Activated naive CD4-positive, alpha-beta T cell treated with anti-CD3 and anti-CD28 coated beads, Interleukin-2, amount 50 U/mL, for 16 hours (primary cell): ENCODE measurements around the gene PITPNM2.

Experiments
- DNase-seq: peaks from one replicate; pipeline ENCODE4 v3.0.0-alpha.2; 2020

PITPNM2 gene

GRCh38 chr12:123150744-123151456 lies at the start of gene PITPNM2:
TSS of gene PITPNM2 (minus strand) at chr12:123151090. CDS start at chr12:123034590, 116,500 bp downstream.
- DNase-seq: peak; percentile 72

- DNase-seq: peak; percentile 17
These were observed 49.5 kb upstream of the PITPNM2 start for GRCh38 chr12:123200414-123200813.

GRCh38 chr12:123199936-123200335 lies 49.0 kb upstream of the PITPNM2 start:
- no peak for DNase-seq

GRCh38 chr12:123187637-123188036 lies 36.7 kb upstream of the PITPNM2 start:
- no peak for DNase-seq

GRCh38 chr12:123180171-123180570 lies 29.3 kb upstream of the PITPNM2 start:
- DNase-seq: no peak

- no peak for DNase-seq
These were observed 21.1 kb upstream of the PITPNM2 start for GRCh38 chr12:123171967-123172366.

GRCh38 chr12:123167329-123167728 lies 16.4 kb upstream of the PITPNM2 start:
- no peak for DNase-seq

- DNase-seq: no peak
These were observed 14.6 kb upstream of the PITPNM2 start for GRCh38 chr12:123165537-123165936.

- no peak for DNase-seq
These were observed 13.9 kb upstream of the PITPNM2 start for GRCh38 chr12:123164710-123165261.

- DNase-seq: no peak
These were observed 13.3 kb upstream of the PITPNM2 start for GRCh38 chr12:123164222-123164621.

- DNase-seq: no peak
These were observed 12.3 kb upstream of the PITPNM2 start for GRCh38 chr12:123163227-123163626.

GRCh38 chr12:123160801-123161487 lies 10.1 kb upstream of the PITPNM2 start:
- no peak for DNase-seq

- DNase-seq: no peak
These were observed 3.0 kb upstream of the PITPNM2 start for GRCh38 chr12:123153906-123154305.

- DNase-seq: no peak
These were observed 1.9 kb upstream of the PITPNM2 start for GRCh38 chr12:123152833-123153232.

GRCh38 chr12:123151457-123152454 lies 866 bp upstream of the PITPNM2 start:
- no peak for DNase-seq

- peak; percentile 33 for DNase-seq
These were observed 581 bp downstream of the PITPNM2 start for GRCh38 chr12:123150275-123150743.

GRCh38 chr12:123149501-123150274 lies 1.2 kb downstream of the PITPNM2 start:
- no peak for DNase-seq

- DNase-seq: no peak
These were observed 1.8 kb downstream of the PITPNM2 start for GRCh38 chr12:123149088-123149487.

- no peak for DNase-seq
These were observed 2.2 kb downstream of the PITPNM2 start for GRCh38 chr12:123148655-123149054.

- no peak for DNase-seq
These were observed 2.7 kb downstream of the PITPNM2 start for GRCh38 chr12:123148223-123148622.

GRCh38 chr12:123145211-123145610 lies 5.7 kb downstream of the PITPNM2 start:
- DNase-seq: no peak
